ENCODE data around the gene EFTUD2. TPM values are rescaled to one million over a fixed set of nuclear protein-coding genes. Genes with fewer than 3 reads are reported as not detected.

The EFTUD2 gene
- total RNA-seq, 1 donor from 2014 or later: 145 TPM

DNA sequence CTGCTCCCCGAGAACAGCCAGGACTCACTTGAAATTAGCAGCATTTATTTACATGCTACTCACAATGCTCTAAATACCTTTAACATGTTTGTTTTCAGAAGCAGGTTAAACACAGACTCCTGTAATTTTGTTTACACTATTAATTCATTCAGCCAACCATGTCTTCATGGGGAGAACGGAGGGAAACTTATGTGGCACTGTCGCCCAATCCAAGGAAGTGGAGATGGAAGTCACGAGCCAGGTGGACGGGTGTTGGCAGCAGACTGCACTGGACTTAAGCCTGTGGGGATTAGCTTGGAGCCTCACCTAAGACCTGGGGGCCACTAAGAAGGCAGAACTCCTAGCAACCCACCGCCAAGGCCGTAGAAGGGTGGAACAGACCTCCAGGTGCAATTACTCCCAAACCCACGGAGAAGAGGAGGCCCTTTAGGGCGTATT lies 24.9 kb upstream of the EFTUD2 start:
- peaks cover 28% of the 10 kb centered on the region for H3K27me3 Mint-ChIP-seq (ENCODE audit: low read depth)
- no peak overlapping the region for H3K27ac Mint-ChIP-seq
- no peak for TF ChIP-seq CTCF (IDR thresholded peaks at IDR 0.05; ENCODE audit: unreplicated experiment)
- no peak for DNase-seq (ENCODE audit: low spot score in 2 of 2, unreplicated experiment in 2 of 2)
- no peaks in the 10 kb centered on the region for H3K9me3 Mint-ChIP-seq
- H3K36me3 Mint-ChIP-seq: peaks cover 6% of the 10 kb centered on the region
- peaks cover 3% of the 10 kb centered on the region for H3K4me1 Mint-ChIP-seq
- H3K4me3 Mint-ChIP-seq: no peak overlapping the region

GRCh38 chr17:44922746-44923470 lies 23.7 kb upstream of the EFTUD2 start:
- Mint-ChIP-seq H3K4me1 (peaks cover 3% of the 10 kb centered on the region), H3K4me3 (no peak overlapping the region), H3K9me3 (no peaks in the 10 kb centered on the region), H3K27ac (no peak overlapping the region), H3K36me3 (peaks cover 6% of the 10 kb centered on the region), H3K27me3 (ENCODE audit: low read depth) (peaks cover 28% of the 10 kb centered on the region)
- no peak for DNase-seq (ENCODE audit: low spot score in 2 of 2, unreplicated experiment in 2 of 2)
- TF ChIP-seq CTCF (IDR thresholded peaks at IDR 0.05; ENCODE audit: unreplicated experiment): no peak

DNA sequence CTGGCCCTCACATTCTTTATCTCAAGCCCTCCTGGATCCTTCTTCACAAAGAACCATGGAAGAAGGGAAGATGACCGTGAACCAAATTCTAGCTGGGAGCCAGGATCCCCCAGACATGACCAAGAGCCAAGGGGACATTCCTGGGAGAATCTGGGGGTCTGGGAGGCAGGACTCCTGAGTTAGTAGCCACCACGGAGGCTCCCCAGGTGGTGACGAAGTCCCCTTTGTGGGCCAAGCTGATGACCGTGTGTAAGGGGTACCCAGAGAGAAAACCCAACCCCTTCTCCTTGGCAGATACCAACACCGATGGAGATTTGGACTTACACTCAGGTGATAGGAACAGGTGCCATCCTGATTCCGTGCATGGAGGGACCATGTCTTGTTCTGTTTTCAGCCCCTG lies 22.9 kb upstream of the EFTUD2 start:
- H3K36me3 Mint-ChIP-seq: peaks cover 4% of the 10 kb centered on the region
- DNase-seq (ENCODE audit: low spot score in 2 of 2, unreplicated experiment in 2 of 2): no peak
- H3K9me3 Mint-ChIP-seq: no peaks in the 10 kb centered on the region
- no peak overlapping the region for H3K27ac Mint-ChIP-seq
- H3K4me3 Mint-ChIP-seq: no peak overlapping the region
- H3K27me3 Mint-ChIP-seq (ENCODE audit: low read depth): peaks cover 28% of the 10 kb centered on the region
- H3K4me1 Mint-ChIP-seq: peaks cover 3% of the 10 kb centered on the region
- no peak for TF ChIP-seq CTCF (IDR thresholded peaks at IDR 0.05; ENCODE audit: unreplicated experiment)

GRCh38 chr17:44921122-44921882 lies 22.1 kb upstream of the EFTUD2 start:
- DNase-seq (ENCODE audit: low spot score in 2 of 2, unreplicated experiment in 2 of 2): no peak
- no peak for TF ChIP-seq CTCF (IDR thresholded peaks at IDR 0.05; ENCODE audit: unreplicated experiment)
- Mint-ChIP-seq H3K4me1 (peaks cover 3% of the 10 kb centered on the region), H3K27ac (no peak overlapping the region), H3K27me3 (ENCODE audit: low read depth) (peaks cover 28% of the 10 kb centered on the region), H3K36me3 (peaks cover 2% of the 10 kb centered on the region), H3K9me3 (no peaks in the 10 kb centered on the region), H3K4me3 (no peak overlapping the region)

DNA sequence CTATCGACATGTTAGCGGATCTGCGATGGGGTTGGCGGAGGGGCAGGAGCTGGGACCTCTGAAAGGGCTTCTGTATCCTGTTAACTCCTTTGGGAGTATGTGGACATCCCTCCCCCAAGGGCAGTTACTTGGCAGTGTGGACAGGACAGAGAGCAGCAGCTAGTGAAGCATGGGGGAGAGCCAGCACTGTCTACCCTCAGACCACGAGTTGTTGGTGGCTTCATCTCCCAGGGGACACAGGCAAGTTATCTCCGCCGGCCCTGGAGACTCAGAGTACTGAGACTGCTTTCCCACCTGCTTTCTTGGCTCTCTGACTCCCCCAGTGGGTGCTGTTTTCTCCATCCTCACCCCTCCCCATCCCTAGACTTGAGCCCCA lies 21.3 kb upstream of the EFTUD2 start:
- Mint-ChIP-seq H3K27me3 (ENCODE audit: low read depth) (peaks cover 28% of the 10 kb centered on the region), H3K9me3 (no peaks in the 10 kb centered on the region), H3K27ac (no peak overlapping the region), H3K4me3 (no peak overlapping the region), H3K4me1 (peaks cover 3% of the 10 kb centered on the region), H3K36me3 (peaks cover under 1% of the 10 kb centered on the region)
- no peak for TF ChIP-seq CTCF (IDR thresholded peaks at IDR 0.05; ENCODE audit: unreplicated experiment)
- DNase-seq (ENCODE audit: low spot score in 2 of 2, unreplicated experiment in 2 of 2): no peak
